Mucosa of stomach (tissue), 1 donor: ENCODE results near the gene COL13A1.

Source experiments
- H3K27me3 ChIP-seq: one replicate; pipeline ENCODE4 v1.7.0; 2013; ENCODE audit warnings: mild to moderate bottlenecking, low read length; ENCODE audit not compliant: control insufficient read depth, insufficient read depth
- H3K36me3 ChIP-seq: one replicate; pipeline ENCODE4 v1.7.0; 2013; ENCODE audit warnings: low read length; ENCODE audit not compliant: control insufficient read depth, insufficient read depth
- H3K4me1 ChIP-seq: one replicate; pipeline ENCODE4 v1.7.0; 2013; ENCODE audit warnings: mild to moderate bottlenecking, low read length; ENCODE audit not compliant: control insufficient read depth, insufficient read depth
- H3K4me3 ChIP-seq: one replicate; pipeline ENCODE4 v1.7.0; 2013; ENCODE audit warnings: low read length
- H3K9ac ChIP-seq: one replicate; pipeline ENCODE4 v1.7.0; 2013; ENCODE audit warnings: mild to moderate bottlenecking, low read length, moderate library complexity
- H3K9me3 ChIP-seq: one replicate; pipeline ENCODE4 v1.7.0; 2013; ENCODE audit warnings: mild to moderate bottlenecking, low read length, moderate library complexity; ENCODE audit not compliant: control insufficient read depth
- donor health status: Pancreatic carcinoma.

COL13A1 gene

DNA sequence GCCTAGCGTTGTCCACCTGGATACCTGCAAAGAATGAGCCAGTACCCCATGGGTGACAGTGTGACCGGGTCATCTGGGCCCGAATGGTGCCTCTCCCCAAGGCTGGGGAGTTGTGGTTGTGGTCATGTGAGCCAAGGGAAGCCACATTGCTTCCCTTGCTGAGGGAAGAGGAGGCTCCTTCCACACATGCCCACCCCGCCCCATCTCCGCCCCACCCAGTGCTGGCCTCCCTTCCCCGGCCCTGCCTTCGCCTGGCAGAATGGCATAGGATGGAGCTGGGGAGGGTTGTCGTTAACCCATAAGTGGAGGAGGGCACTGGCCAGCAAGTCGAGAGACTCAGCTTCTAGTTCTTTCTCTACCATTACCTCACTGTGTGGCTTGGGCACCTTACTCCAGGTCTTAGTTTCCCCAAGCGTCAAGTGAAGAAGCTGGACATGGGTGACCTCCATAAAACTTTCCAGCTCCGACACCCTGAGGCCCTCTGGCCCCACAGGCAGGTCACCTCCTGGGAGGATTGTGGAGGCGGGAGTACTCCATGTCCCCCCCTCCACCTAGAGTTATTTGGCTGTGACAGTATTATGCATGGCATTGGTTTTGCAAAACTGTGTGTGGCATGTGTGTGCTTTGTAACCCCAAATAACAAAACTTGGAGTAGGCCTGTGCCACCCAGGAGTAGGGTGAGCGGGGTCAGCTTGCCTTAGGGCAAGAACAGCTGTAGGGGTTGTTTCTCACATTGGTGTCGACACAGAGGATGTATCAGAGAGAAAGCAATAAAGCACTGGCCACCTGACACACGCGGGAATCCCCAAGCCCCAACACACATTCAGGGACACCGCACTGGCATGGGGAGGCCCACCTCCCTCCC lies 160.4 kb downstream of the COL13A1 start:
- Histone ChIP-seq H3K36me3 (no peaks in the 10 kb centered on the region), H3K9me3 (no peaks in the 10 kb centered on the region), H3K27me3 (peaks cover 2% of the 10 kb centered on the region), H3K4me3 (no peak overlapping the region), H3K9ac (no peak overlapping the region), H3K4me1 (no peaks in the 10 kb centered on the region)

- no peaks in the 10 kb centered on the region for H3K4me1 ChIP-seq
- H3K9ac ChIP-seq: no peak overlapping the region
- H3K36me3 ChIP-seq: no peaks in the 10 kb centered on the region
- H3K27me3 ChIP-seq: peaks cover 2% of the 10 kb centered on the region
- H3K9me3 ChIP-seq: no peaks in the 10 kb centered on the region
- no peak overlapping the region for H3K4me3 ChIP-seq
Measured at GRCh38 chr10:69962746-69963135, 161.0 kb downstream of the COL13A1 start.

DNA sequence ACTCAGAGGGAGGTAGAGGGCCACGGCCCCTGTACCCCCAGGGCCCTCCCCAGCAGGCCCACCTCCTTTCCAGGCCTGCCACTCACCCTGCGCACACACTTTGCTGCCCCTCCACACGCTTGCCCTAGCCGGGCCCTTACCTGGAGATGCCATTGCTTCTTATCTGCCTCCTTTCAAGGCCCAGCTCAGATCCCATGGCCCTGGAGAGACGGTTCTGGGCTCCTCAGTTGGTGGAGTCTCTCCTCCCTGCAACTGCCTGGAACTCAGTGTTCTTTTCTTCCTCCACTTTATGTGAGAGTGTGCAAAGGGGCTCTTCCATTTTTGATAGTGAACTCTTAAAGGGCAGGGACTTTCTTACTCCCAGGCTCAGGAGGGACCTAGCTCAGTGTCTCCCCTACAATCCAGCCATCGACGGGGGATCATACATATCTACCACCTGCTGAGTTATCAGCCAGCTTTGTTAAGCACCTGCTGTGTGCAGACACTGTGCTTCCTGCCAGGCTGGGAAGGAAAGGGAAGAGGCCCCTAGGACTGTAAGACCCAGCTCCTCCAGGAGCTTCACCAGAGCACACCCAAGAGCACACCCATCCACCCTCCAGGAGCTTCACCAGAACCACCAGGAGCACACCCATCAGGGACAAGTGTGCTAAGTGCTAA lies 161.6 kb downstream of the COL13A1 start:
- Histone ChIP-seq H3K27me3 (peaks cover 2% of the 10 kb centered on the region), H3K4me1 (no peaks in the 10 kb centered on the region), H3K36me3 (no peaks in the 10 kb centered on the region)

GRCh38 chr10:69963835-69964710 lies 162.4 kb downstream of the COL13A1 start:
- no peaks in the 10 kb centered on the region for H3K9me3 ChIP-seq
- H3K4me3 ChIP-seq: no peak overlapping the region
- peaks cover 2% of the 10 kb centered on the region for H3K27me3 ChIP-seq
- H3K36me3 ChIP-seq: no peaks in the 10 kb centered on the region
- no peaks in the 10 kb centered on the region for H3K4me1 ChIP-seq
- no peak overlapping the region for H3K9ac ChIP-seq

More for the DNA sequence above, 161.6 kb downstream of the COL13A1 start:
- H3K9ac ChIP-seq: no peak overlapping the region
- no peaks in the 10 kb centered on the region for H3K9me3 ChIP-seq
- no peak overlapping the region for H3K4me3 ChIP-seq

DNA sequence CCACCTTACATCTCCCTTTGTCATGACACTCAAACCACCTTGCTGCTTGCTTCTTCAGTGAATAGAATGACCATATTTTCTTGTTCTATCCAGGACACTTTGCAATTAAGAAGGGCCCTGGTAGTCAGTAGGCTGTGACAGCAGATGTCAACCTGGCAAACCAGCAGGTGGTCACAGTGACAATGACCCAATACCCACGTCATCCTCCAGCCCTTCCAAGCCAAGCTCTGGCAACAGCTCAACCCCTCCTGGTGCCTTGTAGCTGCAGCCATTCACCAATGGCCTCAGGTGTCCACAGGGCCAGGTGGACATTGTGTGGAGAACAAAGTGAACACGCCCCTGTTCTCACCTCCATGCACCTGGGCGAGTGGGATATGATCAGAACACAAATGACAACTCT lies 163.4 kb downstream of the COL13A1 start:
- no peak overlapping the region for H3K9ac ChIP-seq
- peaks cover 2% of the 10 kb centered on the region for H3K27me3 ChIP-seq
- no peaks in the 10 kb centered on the region for H3K4me1 ChIP-seq
- H3K9me3 ChIP-seq: no peaks in the 10 kb centered on the region
- H3K36me3 ChIP-seq: no peaks in the 10 kb centered on the region
- no peak overlapping the region for H3K4me3 ChIP-seq

GRCh38 chr10:69965919-69966662 lies 164.4 kb downstream of the COL13A1 start:
- H3K36me3 ChIP-seq: no peaks in the 10 kb centered on the region
- H3K4me1 ChIP-seq: no peaks in the 10 kb centered on the region
- no peak overlapping the region for H3K9ac ChIP-seq
- no peaks in the 10 kb centered on the region for H3K9me3 ChIP-seq
- H3K27me3 ChIP-seq: peaks cover 2% of the 10 kb centered on the region
- no peak overlapping the region for H3K4me3 ChIP-seq

GRCh38 chr10:69968830-69969229 lies 167.1 kb downstream of the COL13A1 start:
- Histone ChIP-seq H3K36me3 (no peaks in the 10 kb centered on the region), H3K9ac (no peak overlapping the region), H3K4me1 (no peaks in the 10 kb centered on the region), H3K9me3 (no peaks in the 10 kb centered on the region), H3K4me3 (no peak overlapping the region), H3K27me3 (peaks cover 2% of the 10 kb centered on the region)

DNA sequence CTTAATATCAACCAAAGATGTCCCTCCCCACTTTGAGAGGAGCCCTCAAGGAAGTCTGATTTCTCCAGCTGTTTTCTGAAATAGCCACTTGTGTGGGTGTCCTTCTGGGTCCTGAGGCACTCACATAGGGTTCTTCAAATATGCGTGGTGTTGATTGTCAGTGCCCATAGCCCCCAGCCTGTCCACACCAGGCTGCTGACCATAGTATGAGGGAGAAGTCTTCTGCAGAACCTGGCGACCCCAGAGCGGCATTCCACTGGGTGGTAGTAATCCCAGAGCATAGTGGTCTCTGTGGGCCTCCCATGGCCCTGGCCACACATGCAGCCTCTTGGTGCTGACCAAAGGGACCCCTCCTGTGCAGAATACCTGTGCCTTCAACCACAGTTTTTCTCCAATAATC lies 168.3 kb downstream of the COL13A1 start:
- Histone ChIP-seq H3K36me3 (no peaks in the 10 kb centered on the region), H3K27me3 (peaks cover 2% of the 10 kb centered on the region), H3K4me3 (no peak overlapping the region), H3K4me1 (no peaks in the 10 kb centered on the region), H3K9ac (no peak overlapping the region), H3K9me3 (no peaks in the 10 kb centered on the region)

DNA sequence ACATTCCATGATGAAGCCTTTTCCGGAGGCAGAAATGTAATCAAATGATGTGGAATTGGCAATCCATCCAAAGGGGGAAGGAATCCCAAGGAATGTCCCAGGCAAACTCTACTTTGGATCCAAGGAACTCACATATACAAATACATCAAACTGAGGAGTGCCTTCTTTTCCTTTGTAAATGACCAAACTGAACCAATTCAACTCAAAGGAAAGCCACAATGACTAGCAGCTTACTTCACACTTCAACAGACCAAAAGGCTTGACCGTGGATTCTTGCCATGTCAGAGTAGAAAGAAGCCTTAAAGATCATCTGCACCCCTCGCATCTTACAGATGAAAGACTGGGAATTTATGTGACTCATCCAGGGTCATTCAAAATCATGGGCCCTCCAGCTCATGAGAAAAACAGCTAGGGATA lies 171.3 kb downstream of the COL13A1 start:
- Histone ChIP-seq H3K4me1 (no peaks in the 10 kb centered on the region), H3K9me3 (no peaks in the 10 kb centered on the region), H3K36me3 (no peaks in the 10 kb centered on the region), H3K9ac (no peak overlapping the region), H3K27me3 (peaks cover 5% of the 10 kb centered on the region), H3K4me3 (no peak overlapping the region)

DNA sequence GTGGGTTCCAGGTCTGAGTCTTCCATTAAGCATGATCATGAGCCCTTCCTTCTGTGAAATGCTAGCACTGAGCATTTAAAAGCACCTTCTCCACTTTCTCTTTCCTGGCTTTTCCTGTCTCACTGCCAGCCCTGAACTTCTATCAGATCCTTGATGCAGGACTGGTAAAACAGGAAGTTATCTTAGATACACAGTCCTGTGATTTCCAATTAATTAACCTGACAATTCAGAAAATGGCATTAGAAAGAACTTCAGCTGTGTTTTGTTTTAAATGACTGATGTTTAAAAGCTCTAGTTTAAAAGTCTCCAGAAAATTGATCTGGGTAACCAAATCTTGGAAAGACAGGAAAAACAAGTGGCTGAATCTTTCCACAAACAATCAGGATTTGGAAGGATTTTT lies 172.0 kb downstream of the COL13A1 start:
- H3K9me3 ChIP-seq: no peaks in the 10 kb centered on the region
- H3K4me3 ChIP-seq: no peak overlapping the region
- no peak overlapping the region for H3K9ac ChIP-seq
- peaks cover 5% of the 10 kb centered on the region for H3K27me3 ChIP-seq
- H3K36me3 ChIP-seq: no peaks in the 10 kb centered on the region
- H3K4me1 ChIP-seq: no peaks in the 10 kb centered on the region

DNA sequence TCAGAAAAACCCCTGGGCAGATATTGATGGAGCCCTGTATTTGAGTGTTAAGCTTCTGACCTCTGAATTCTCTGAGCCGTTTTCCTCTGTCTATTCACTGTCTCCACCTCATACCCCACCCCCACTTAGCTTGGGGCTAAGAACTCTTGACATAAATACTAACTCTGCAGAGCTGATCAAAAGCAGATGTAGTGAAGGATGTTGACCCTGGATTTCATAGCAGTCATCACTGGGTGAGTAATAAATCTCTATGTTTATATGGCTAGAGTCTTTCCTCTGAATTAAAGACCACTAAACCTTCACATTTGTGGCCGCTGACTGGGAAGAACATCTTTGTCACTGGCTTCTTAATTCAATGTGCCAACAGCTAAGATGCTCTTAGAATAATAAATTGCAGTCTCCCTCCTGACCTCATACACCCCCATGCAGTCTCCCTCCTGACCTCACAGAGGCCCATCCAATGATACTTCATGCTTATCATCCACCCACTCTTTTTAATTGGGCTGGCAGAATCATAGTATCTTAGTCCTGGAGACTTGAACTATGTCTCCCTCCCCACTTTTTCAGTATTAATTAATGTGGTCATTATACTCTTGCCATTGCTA lies 172.9 kb downstream of the COL13A1 start:
- no peaks in the 10 kb centered on the region for H3K9me3 ChIP-seq
- H3K27me3 ChIP-seq: peaks cover 5% of the 10 kb centered on the region
- no peak overlapping the region for H3K4me3 ChIP-seq
- no peak overlapping the region for H3K9ac ChIP-seq
- no peaks in the 10 kb centered on the region for H3K4me1 ChIP-seq
- H3K36me3 ChIP-seq: no peaks in the 10 kb centered on the region
